Right lobe of liver (tissue), 6 donors: ENCODE data around the gene GMDS. TPM values are rescaled to one million over a fixed set of nuclear protein-coding genes. Genes with fewer than 3 reads are reported as not detected.
"Not testable (repeated sequence)": the region's sequence is repeated elsewhere in the genome, so short reads cannot be mapped to it uniquely, and the experiment has no call there.

Source experiments
- ATAC-seq, 4 donors: fragments of 200-7000 bp; cut with Tn5 transposase; one replicate each; pipeline ENCODE4 v1.9.1; 2020; ENCODE audit warnings: mild to moderate bottlenecking in 4 of 4, moderate library complexity in 4 of 4
- DNase-seq, 3 donors: peaks; one replicate each; pipeline ENCODE4 v3.0.0-alpha.2; 2020
- H3K27ac ChIP-seq, 3 donors: fragments of 200-600 bp; one replicate each; pipeline ENCODE4 v1.8.0; 2022
- H3K27me3 ChIP-seq, 2 donors: fragments of 200-600 bp; one replicate each; pipeline ENCODE4 v1.8.0; 2022
- H3K36me3 ChIP-seq, 4 donors: fragments of 200-600 bp; sonication (generic) in 1 of 4; one replicate each; pipeline versions ENCODE4 v1.5.1 to v1.8.0; 2017 to 2022; ENCODE audit warnings: control low read depth in 1 of 4
- H3K4me1 ChIP-seq, 4 donors: fragments of 200-600 bp; sonication (generic) in 1 of 4; one replicate each; pipeline versions ENCODE4 v1.5.1 to v1.8.0; 2017 to 2022; ENCODE audit warnings: control low read depth in 1 of 4
- H3K4me3 ChIP-seq, 3 donors: fragments of 200-600 bp; one replicate each; pipeline ENCODE4 v1.8.0; 2022
- H3K9me3 ChIP-seq, 4 donors: fragments of 200-600 bp; sonication (generic) in 1 of 4; one replicate each; pipeline versions ENCODE4 v1.5.1 to v1.8.0; 2017 to 2022; ENCODE audit warnings: control low read depth in 1 of 4
- POLR2A ChIP-seq: fragments of 450-650 bp; IDR thresholded peaks from one replicate; pipeline ENCODE4 v1.6.1; 2017; ENCODE audit warnings: antibody characterized with exemption, mild to moderate bottlenecking
- WGBS: methylation state at CpG from one replicate; pipeline ENCODE4 v1.1.6; 2018; ENCODE audit warnings: low coverage, low lambda C conversion rate; ENCODE audit not compliant: insufficient coverage; ENCODE audit errors: missing lambda C conversion rate; 5-methylcytosine and 5-hydroxymethylcytosine counted together
- intact Hi-C, 2 donors: fragments of 100-400 bp; cut with DNase I; formaldehyde crosslinking; loops; one replicate each; pipeline versions ENCODE4 v1.11.2 to v1.14.1; 2022
- total RNA-seq, 6 experiments: library from RNA; depleted of rRNA in 2 of 6; stranded (reverse); fragments of >200 nt in 2 of 6; fragmentation: NEBNext Ultra II Directional in 3 of 6; extraction: Animal tissue kit (Norgen Biotek cat#: 25700) in 3 of 6; gene quantifications; one replicate each; pipeline versions ENCODE4 v1.1.0 to v1.2.4, GENCODE V29; 2016 to 2023
- TF ChIP-seq, protein P1 (sequence below), 4 donors: fragments of 200-600 bp in 3 of 4; fragments of 450-650 bp in 1 of 4; IDR thresholded peaks; one replicate each; pipeline versions ENCODE4 v1.5.1 to v1.8.0; 2016 to 2022; ENCODE audit warnings: antibody characterized with exemption in 4 of 4, mild to moderate bottlenecking in 2 of 4
- donor health status: DM: no; HTN: yes; CAD: no.
- donor health status: DM: no; HTN: no; CAD: no.
- donor health status: DM: no; HTN: no; CAD: no.
- donor health status: DM: no; HTN: yes; CAD: no.
- donor health status: DM: no; HTN: yes; CAD: no.

GMDS gene
- total RNA-seq, 6 experiments from 2014 or later, result 15.9 to 34.4 (median 23.4) TPM

DNA sequence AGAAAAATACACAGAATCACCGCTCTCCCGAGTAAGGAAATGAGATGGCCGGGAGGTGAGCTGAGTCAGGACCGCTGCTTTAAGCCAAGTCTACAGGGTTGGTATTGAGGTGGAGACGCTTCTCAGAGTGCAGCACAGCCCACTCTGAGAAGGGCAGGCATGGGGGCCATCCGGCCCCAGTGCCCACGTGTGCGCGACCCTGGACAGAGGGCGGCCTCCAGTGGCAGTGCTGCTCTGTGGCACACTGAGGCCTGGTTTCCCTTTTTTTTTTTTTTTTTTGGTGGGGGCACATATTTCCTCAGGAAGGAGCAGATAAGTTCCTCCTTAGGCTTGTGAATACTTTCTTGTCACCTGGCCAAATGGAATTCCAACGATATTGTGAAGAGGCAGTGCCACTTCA is 546.9 kb downstream of the GMDS start:
- Histone ChIP-seq H3K36me3 (no peaks in the 10 kb centered on the region), H3K4me1 (no peaks in the 10 kb centered on the region), H3K9me3 (no peaks in the 10 kb centered on the region), H3K27me3 (no peaks in the 10 kb centered on the region), H3K27ac (no peak overlapping the region), H3K4me3 (no peak overlapping the region)
- DNase-seq (no peak), ATAC-seq (no peak)
- intact Hi-C loops, result no loop called here
- 49% methylated on average over 3 of the region's 11 CpGs for WGBS
- TF ChIP-seq POLR2A, result no peak
- TF ChIP-seq, protein P1, sequence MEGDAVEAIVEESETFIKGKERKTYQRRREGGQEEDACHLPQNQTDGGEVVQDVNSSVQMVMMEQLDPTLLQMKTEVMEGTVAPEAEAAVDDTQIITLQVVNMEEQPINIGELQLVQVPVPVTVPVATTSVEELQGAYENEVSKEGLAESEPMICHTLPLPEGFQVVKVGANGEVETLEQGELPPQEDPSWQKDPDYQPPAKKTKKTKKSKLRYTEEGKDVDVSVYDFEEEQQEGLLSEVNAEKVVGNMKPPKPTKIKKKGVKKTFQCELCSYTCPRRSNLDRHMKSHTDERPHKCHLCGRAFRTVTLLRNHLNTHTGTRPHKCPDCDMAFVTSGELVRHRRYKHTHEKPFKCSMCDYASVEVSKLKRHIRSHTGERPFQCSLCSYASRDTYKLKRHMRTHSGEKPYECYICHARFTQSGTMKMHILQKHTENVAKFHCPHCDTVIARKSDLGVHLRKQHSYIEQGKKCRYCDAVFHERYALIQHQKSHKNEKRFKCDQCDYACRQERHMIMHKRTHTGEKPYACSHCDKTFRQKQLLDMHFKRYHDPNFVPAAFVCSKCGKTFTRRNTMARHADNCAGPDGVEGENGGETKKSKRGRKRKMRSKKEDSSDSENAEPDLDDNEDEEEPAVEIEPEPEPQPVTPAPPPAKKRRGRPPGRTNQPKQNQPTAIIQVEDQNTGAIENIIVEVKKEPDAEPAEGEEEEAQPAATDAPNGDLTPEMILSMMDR (IDR thresholded peaks at IDR 0.05), result no peak

DNA sequence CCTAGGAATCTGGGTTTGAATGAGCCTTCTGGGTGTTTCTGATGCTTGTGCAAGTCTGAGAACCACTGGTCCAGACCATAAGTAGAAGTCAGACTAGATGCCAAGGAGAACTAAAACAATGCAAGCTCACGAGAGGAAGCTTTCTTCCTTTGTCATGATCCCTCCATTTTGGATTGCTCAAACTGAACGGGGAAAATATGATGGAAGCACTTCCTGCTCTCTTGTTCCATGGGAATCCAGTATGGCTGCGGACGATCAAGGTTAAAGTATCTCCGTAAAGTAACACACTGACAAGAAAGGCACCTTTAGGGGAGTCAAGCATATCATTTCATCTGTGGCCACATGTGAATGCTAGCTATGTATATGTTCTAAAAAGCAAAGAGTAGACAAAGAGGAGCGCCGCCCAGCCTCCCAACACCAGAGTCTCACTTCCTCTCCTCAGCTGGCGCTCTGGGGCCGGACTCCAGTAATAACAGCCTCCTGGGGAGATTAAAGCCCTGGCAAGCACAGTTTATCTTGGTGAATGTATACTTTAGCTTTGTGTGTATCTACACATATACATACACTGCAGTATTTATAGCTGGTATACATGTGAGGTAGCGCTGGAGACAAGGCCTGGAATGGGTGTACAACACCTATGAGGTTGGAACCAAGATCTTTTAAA is 547.6 kb downstream of the GMDS start:
- H3K4me1 ChIP-seq, result no peaks in the 10 kb centered on the region
- no peaks in the 10 kb centered on the region for H3K27me3 ChIP-seq
- intact Hi-C loops, result no loop called here
- TF ChIP-seq, protein P1 (IDR thresholded peaks at IDR 0.05), result no peak
- no peak for TF ChIP-seq POLR2A
- WGBS, result 98% methylated on average over 5 of the region's 10 CpGs
- H3K36me3 ChIP-seq, result no peaks in the 10 kb centered on the region
- H3K27ac ChIP-seq, result no peak overlapping the region
- DNase-seq (no peak), ATAC-seq (no peak)
- H3K9me3 ChIP-seq, result no peaks in the 10 kb centered on the region
- H3K4me3 ChIP-seq, result no peak overlapping the region

DNA sequence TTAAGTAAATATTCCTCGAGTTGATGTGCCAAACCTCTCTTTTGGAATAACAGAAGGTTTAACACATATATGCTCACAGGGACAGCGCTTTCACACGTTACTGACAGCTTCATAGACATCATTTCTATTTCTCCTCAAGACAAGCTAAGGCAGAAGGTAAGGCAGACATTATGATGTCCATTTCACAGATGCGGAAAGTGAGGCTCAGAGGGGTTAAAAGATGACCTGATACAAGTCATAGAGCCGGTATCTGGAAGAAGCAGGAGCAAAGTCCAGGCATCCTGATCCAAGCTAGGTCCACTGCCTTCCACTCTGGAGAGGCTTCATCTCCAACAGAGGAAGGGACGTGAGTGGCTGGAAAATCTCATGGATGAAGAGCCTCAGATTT is 548.9 kb downstream of the GMDS start:
- H3K4me1 ChIP-seq, result no peaks in the 10 kb centered on the region
- H3K27me3 ChIP-seq, result no peaks in the 10 kb centered on the region
- no peaks in the 10 kb centered on the region for H3K36me3 ChIP-seq
- DNase-seq, result no peak
- H3K27ac ChIP-seq, result no peak overlapping the region
- 83% methylated on average over 5 of the region's 6 CpGs for WGBS
- TF ChIP-seq, protein P1 (IDR thresholded peaks at IDR 0.05), result no peak
- no peak for TF ChIP-seq POLR2A
- intact Hi-C loops, result no loop called here
- H3K9me3 ChIP-seq, result no peaks in the 10 kb centered on the region
- H3K4me3 ChIP-seq, result no peak overlapping the region
- no peak for ATAC-seq

DNA sequence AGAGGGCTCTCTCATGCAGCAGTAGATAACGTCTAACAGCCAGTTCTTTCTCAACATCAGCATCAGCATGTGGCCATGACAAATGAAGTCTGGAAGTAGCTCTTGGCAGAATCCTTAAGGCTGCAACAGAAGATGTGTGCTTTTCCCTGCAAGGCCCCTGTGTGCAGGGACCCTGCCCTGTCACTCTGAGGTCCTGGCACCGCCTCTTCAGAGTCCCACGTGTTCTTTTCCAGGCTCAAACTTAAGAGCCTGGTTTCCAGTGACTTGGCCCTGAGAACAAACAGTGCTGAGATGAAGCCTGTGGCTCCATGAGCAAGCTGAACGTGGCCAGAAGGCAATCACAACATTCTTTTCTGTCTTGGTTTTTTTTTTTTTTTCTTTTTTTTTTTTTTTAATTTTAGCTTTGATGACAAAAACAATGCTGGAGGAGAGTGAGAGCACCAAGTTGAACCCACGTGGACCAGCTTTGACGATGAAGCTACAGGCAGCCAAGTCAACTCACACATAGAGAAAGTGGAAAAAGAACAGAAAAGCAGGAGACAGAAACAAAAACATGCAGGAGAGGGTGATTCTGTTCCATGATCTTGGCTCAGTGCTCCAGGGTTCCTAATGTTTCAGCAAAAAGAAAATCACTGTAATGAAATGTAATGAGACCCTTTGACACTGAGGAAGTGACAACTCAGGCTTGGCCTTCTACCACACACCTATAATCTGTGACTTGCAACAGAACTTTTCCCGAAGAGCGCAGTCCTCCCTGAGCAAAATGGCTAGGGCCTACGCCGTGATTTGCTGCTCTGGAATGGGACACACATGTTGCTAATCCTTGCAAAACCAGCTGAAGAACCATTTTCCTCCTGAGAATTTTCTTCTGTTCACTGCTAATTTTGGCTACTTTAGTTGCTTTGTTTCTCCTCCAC is 549.6 kb downstream of the GMDS start:
- Histone ChIP-seq H3K9me3 (no peaks in the 10 kb centered on the region), H3K27me3 (no peaks in the 10 kb centered on the region), H3K4me3 (no peak overlapping the region), H3K27ac (no peak overlapping the region), H3K36me3 (no peaks in the 10 kb centered on the region), H3K4me1 (no peaks in the 10 kb centered on the region)
- intact Hi-C loops, result no loop called here
- DNase-seq, result no peak
- TF ChIP-seq, protein P1 (IDR thresholded peaks at IDR 0.05), result no peak
- TF ChIP-seq POLR2A, result no peak
- WGBS, result 77% methylated on average over 10 of the region's 10 CpGs
- no peak for ATAC-seq

DNA sequence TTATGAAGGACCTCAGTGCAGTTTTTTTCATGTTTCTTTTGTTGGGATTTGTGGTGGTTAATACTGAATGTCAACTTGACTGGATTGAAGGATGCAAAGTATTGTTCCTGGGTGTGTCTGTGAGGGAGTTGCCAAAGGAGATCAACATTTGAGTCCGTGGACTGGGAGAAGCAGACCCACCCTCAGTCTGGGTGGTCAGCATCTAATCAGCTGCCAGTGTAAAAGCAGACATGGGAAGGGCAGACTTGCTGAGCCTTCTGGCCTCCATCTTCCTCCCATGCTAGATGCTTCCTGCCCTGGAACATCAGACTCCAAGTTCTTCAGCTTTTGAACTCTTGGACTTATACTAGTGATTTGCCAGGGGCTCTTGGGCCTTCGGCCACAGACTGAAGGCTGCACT is 553.6 kb downstream of the GMDS start:
- H3K27ac ChIP-seq, H3K4me1 ChIP-seq, H3K9me3 ChIP-seq, ATAC-seq, H3K4me3 ChIP-seq, H3K27me3 ChIP-seq, intact Hi-C loops, H3K36me3 ChIP-seq, DNase-seq: not testable (repeated sequence)
- 93% methylated on average over 2 of the region's 2 CpGs for WGBS

DNA sequence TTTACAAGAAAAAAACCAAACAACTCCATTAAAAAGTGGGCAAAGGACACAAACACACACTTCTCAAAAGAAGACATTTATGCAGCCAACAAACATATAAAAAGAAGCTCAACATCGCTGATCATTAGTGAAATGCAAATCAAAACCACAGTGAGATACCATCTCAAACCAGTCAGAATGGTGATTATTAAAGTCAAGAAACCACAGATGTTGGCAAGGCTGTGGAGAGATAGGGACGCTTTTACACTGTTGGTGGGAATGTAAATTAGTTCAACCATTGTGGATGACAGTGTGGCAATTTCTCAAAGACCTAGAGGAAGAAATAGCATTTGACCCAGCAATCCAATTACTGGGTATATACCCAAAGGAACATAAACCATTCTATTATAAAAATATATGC is 554.7 kb downstream of the GMDS start:
- ATAC-seq, H3K4me3 ChIP-seq, H3K9me3 ChIP-seq, intact Hi-C loops, DNase-seq, H3K36me3 ChIP-seq, H3K27me3 ChIP-seq, H3K4me1 ChIP-seq, H3K27ac ChIP-seq: not testable (repeated sequence)
- 58% methylated on average over 2 of the region's 2 CpGs for WGBS
